ENCODE data around the gene PRPH2. TPM values are rescaled to one million over a fixed set of nuclear protein-coding genes. Genes with fewer than 3 reads are reported as not detected.

PRPH2 gene
- total and polyA plus RNA-seq, 2 donors (not counting 3 experiments of a cell fraction or from before 2014, with no cell fraction given) = 0.40 to 0.46 TPM

DNA sequence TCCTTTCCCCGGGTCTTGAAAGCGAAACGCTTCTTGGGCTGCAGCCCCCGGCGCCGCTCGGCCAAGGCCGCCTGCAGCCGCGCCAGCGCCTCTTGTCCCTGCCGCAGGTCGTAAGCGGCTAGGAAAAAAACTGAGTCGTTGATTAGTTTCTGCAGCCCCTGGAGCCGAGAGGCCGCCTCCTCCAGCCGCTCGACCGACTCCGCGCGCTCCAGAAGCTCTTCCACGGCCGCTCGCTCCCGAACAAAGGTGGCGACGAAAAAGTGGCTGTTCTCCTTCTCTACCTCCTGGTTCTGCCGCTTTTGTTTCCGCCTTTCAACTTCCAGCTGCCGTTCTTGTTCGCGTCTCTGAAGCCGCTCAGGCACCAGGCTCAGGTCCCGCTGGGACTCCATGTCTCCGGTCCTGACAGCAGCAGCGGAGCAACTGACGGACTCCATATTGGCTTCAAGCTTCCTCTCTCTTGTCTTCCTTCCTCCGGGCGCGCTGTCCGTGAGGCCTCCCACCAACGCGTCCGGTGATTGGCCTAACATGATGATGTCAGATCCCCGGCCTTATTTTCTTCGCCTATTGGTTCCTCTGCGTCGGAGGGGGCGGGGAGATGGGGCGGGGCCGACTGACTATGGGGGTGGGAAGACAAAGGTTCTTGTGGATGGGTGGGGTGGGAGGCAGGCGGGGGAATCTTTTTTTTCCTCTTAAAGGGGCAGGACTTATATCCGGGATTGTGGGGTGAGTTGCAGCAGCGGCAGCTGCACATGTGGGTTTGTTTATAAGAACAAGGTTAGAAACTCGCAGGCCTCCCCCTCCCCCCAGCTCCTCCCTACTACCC, 23.5 kb upstream of the PRPH2 start, which contains the start of gene TBCC:
Gene TBCC (minus strand): TSS at position 464 of the 823 bp plus-strand sequence. CDS start 30 bp downstream, at position 434.
- intact Hi-C loops (cut with micrococcal nuclease) = loop anchor here (1.0 to 5.0 kb wide), 6 partner anchors 20 to 428 kb away; partner anchors contain the start of genes BICRAL and RPL7L1
- dilution Hi-C loops (cut with MboI; ENCODE audit: extremely low pct_ligation_motif_present, low sequenced_read_pairs) = no loop called here
- peak; percentile 97 for FAIRE-seq
- Histone ChIP-seq H3K27me3 (ENCODE audit: control insufficient read depth in 2 of 2, insufficient read depth in 2 of 2, low read length in 2 of 2) (no peaks in the 10 kb centered on the region), H3K79me2 (ENCODE audit: control insufficient read depth, insufficient read depth, low read length) (peaks cover 19% of the 10 kb centered on the region), H3K9me1 (replicated peaks; ENCODE audit: control insufficient read depth, extremely low read depth, insufficient read depth, low read length) (no peaks in the 10 kb centered on the region), H2AFZ (ENCODE audit: low read depth, low read length) (peak within 1 kb of the TSS; percentile 74), H3K27ac (ENCODE audit: insufficient read depth, low read depth, low read length) (peak within 1 kb of the TSS; percentile 72), H3K9me3 (replicated peaks; ENCODE audit: control insufficient read depth, insufficient read depth, low read length) (no peaks in the 10 kb centered on the region), H3K4me3 (replicated peaks in 1 of 3; ENCODE audit: insufficient read depth in 1 of 3, low read depth in 1 of 3, low read length in 3 of 3) (peak within 1 kb of the TSS; percentile 84 to 92 (median 90)), H3K36me3 (ENCODE audit: control insufficient read depth in 2 of 2, extremely low read depth in 1 of 2, insufficient read depth in 2 of 2, low read length in 2 of 2) (no peaks in the 10 kb centered on the region), H4K20me1 (replicated peaks; ENCODE audit: control insufficient read depth, extremely low read depth, insufficient read depth, low read length) (no peaks in the 10 kb centered on the region), H3K4me1 (ENCODE audit: control insufficient read depth, extremely low read depth, insufficient read depth, low read length) (peaks cover 25% of the 10 kb centered on the region), H3K9ac (replicated peaks; ENCODE audit: extremely low read depth, insufficient read depth, low read length) (peak within 1 kb of the TSS; percentile 94), H3K4me2 (ENCODE audit: insufficient read depth, low read length) (peak within 1 kb of the TSS; percentile 96)
- TF ChIP-seq MYC (IDR thresholded peaks at IDR 0.05; ENCODE audit: low read depth, low read length) (no peak), FOS (IDR thresholded peaks at IDR 0.05; ENCODE audit: borderline replicate concordance, insufficient read depth, low read length) (no peak), POLR2A (IDR thresholded peaks at IDR 0.05; ENCODE audit: low read depth, low read length) (peak; percentile 97), GATA2 (IDR thresholded peaks at IDR 0.05; ENCODE audit: insufficient read depth, insufficient read length, low read depth, low read length) (no peak), POLR2AphosphoS5 (IDR thresholded peaks at IDR 0.05; ENCODE audit: insufficient read depth, low read depth, low read length) (peak; percentile 91)
- TF ChIP-seq, protein P1, sequence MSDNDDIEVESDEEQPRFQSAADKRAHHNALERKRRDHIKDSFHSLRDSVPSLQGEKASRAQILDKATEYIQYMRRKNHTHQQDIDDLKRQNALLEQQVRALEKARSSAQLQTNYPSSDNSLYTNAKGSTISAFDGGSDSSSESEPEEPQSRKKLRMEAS (IDR thresholded peaks at IDR 0.05; ENCODE audit: insufficient read depth, insufficient read length) = peak; percentile 3
- peak; percentile 98 for DNase-seq (ENCODE audit: low read depth, low spot score)
- ChIA-PET CTCF (interaction anchor here (0.6 to 4.0 kb wide), 10 partner anchors 12 to 131 kb away, joined by 3 to 27 read pairs (median 4); partner anchors contain the start of gene BICRAL), POLR2A (interaction anchor here (0.6 to 2.8 kb wide), 11 partner anchors 12 to 181 kb away, joined by 3 to 39 read pairs (median 7); partner anchors contain the start of genes BICRAL and RPL7L1)
- BruUV-seq (replicated peaks) = TSS peak; percentile 67

All from endothelial cell of umbilical vein (primary cell).